Forelimb muscle (tissue), 1 donor: ENCODE data around the gene CNNM2. TPM values are rescaled to one million over a fixed set of nuclear protein-coding genes. Genes with fewer than 3 reads are reported as not detected.
"Not testable (repeated sequence)": the region's sequence is repeated elsewhere in the genome, so short reads cannot be mapped to it uniquely, and the experiment has no call there.

Experiments
- DNase-seq: peaks from one replicate; pipeline ENCODE4 v3.0.0-alpha.2; 2013; ENCODE audit warnings: low read depth
- polyA plus RNA-seq: library from polyadenylated mRNA; unstranded; fragments of 120-200 nt; gene quantifications from one replicate; pipeline ENCODE4 v1.2.1, GENCODE V29; 2013; ENCODE audit not compliant: insufficient read length

The CNNM2 gene
- polyA plus RNA-seq, 1 donor: 2.6 TPM

- DNase-seq: no peak
Observed at GRCh38 chr10:103106539-103106938, 188.4 kb downstream of the CNNM2 start.

GRCh38 chr10:103109821-103110220 lies 191.7 kb downstream of the CNNM2 start:
- DNase-seq: no peak

- no peak for DNase-seq
Observed at GRCh38 chr10:103110407-103110806, 192.3 kb downstream of the CNNM2 start.

GRCh38 chr10:103111031-103111917 lies 193.2 kb downstream of the CNNM2 start:
- DNase-seq: no peak

- no peak for DNase-seq
Observed at GRCh38 chr10:103111918-103112877, 194.1 kb downstream of the CNNM2 start.

- DNase-seq: no peak
Observed at GRCh38 chr10:103114876-103115275, 196.8 kb downstream of the CNNM2 start.

GRCh38 chr10:103117247-103117646 lies 199.2 kb downstream of the CNNM2 start:
- no peak for DNase-seq

- DNase-seq: no peak
Observed at GRCh38 chr10:103120546-103120945, 202.5 kb downstream of the CNNM2 start.

GRCh38 chr10:103120977-103121735 lies 203.1 kb downstream of the CNNM2 start:
- DNase-seq: no peak

- no peak for DNase-seq
Observed at GRCh38 chr10:103123282-103124024, 205.4 kb downstream of the CNNM2 start.

- no peak for DNase-seq
Observed at GRCh38 chr10:103124420-103125096, 206.5 kb downstream of the CNNM2 start.

GRCh38 chr10:103125323-103126267 lies 207.5 kb downstream of the CNNM2 start:
- DNase-seq: no peak

GRCh38 chr10:103127241-103127640 lies 209.1 kb downstream of the CNNM2 start:
- DNase-seq: no peak

- not testable (repeated sequence) for DNase-seq
Observed at GRCh38 chr10:103130180-103130579, 212.1 kb downstream of the CNNM2 start.

GRCh38 chr10:103130910-103131309 lies 212.8 kb downstream of the CNNM2 start:
- no peak for DNase-seq

GRCh38 chr10:103135168-103135567 lies 217.1 kb downstream of the CNNM2 start:
- DNase-seq: not testable (repeated sequence)

- no peak for DNase-seq
Observed at GRCh38 chr10:103139803-103140202, 221.7 kb downstream of the CNNM2 start.
